ENCODE results near the gene UNC80. TPM values are rescaled to one million over a fixed set of nuclear protein-coding genes. Genes with fewer than 3 reads are reported as not detected.

Gene UNC80
- total RNA-seq, 4 donors from 2014 or later: 0.04 to 0.80 (median 0.21) TPM; not detected in 1

DNA sequence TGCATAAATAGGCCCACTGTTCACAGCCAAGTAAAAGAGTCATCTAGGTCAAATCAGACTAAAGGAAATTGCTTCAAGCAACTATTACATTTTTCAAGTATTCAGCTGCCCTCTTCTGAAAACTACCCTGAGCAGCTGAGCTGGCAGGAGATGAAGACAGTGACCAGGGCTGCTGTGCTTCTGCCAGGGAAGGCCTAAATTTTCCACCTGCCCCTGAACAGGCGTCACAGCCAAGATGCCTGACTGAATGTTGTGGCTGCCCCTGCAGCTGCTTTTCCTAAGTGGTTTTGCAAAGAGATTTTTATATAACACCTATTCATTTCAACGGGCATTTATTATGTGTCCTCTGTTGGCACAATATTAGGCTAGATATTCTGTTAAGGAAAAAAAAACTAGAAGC is 134.1 kb downstream of the UNC80 start:
- H3K36me3 ChIP-seq: no peaks in the 10 kb centered on the region
- no peaks in the 10 kb centered on the region for H3K9me3 ChIP-seq
- H3K4me1 ChIP-seq: no peaks in the 10 kb centered on the region
- H3K27me3 ChIP-seq: no peaks in the 10 kb centered on the region
- H3K4me3 ChIP-seq: no peak overlapping the region
- H3K27ac ChIP-seq: no peak overlapping the region
- TF ChIP-seq POLR2AphosphoS5 (IDR thresholded peaks at IDR 0.05) (no peak), EP300 (IDR thresholded peaks at IDR 0.05) (no peak), POLR2A (IDR thresholded peaks at IDR 0.05) (no peak)
- TF ChIP-seq, protein P1, sequence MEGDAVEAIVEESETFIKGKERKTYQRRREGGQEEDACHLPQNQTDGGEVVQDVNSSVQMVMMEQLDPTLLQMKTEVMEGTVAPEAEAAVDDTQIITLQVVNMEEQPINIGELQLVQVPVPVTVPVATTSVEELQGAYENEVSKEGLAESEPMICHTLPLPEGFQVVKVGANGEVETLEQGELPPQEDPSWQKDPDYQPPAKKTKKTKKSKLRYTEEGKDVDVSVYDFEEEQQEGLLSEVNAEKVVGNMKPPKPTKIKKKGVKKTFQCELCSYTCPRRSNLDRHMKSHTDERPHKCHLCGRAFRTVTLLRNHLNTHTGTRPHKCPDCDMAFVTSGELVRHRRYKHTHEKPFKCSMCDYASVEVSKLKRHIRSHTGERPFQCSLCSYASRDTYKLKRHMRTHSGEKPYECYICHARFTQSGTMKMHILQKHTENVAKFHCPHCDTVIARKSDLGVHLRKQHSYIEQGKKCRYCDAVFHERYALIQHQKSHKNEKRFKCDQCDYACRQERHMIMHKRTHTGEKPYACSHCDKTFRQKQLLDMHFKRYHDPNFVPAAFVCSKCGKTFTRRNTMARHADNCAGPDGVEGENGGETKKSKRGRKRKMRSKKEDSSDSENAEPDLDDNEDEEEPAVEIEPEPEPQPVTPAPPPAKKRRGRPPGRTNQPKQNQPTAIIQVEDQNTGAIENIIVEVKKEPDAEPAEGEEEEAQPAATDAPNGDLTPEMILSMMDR (IDR thresholded peaks at IDR 0.05): no peak
- no peak for DNase-seq (ENCODE audit: low spot score in 2 of 2)
- 83% methylated on average over 2 of the region's 2 CpGs for WGBS

DNA sequence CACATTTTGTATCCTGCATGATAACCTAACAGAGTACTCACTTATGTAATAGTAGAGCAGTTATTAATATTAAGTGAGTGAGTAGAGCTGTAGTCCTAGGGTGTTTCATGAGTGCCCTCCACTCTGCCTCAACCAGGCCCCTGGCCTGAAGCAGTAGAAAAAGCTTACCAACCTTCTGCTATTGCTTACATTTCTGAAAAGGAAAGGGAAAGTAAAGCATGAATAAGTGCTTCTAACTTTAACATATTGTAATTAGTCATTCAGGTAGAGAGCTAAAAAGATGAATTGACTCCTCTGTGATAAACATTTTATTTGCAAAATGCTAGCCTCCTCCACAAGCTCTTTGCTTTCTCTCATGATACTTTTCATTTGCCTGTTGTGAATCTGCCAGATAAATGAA is 136.1 kb downstream of the UNC80 start:
- Histone ChIP-seq H3K4me1 (no peaks in the 10 kb centered on the region), H3K36me3 (no peaks in the 10 kb centered on the region), H3K27ac (no peak overlapping the region), H3K4me3 (no peak overlapping the region), H3K9me3 (no peaks in the 10 kb centered on the region), H3K27me3 (no peaks in the 10 kb centered on the region)
- TF ChIP-seq POLR2A (IDR thresholded peaks at IDR 0.05): no peak
- TF ChIP-seq EP300 (IDR thresholded peaks at IDR 0.05): no peak
- TF ChIP-seq, protein P1 (IDR thresholded peaks at IDR 0.05): no peak
- TF ChIP-seq POLR2AphosphoS5 (IDR thresholded peaks at IDR 0.05): no peak
- no peak for DNase-seq (ENCODE audit: low spot score in 2 of 2)

DNA sequence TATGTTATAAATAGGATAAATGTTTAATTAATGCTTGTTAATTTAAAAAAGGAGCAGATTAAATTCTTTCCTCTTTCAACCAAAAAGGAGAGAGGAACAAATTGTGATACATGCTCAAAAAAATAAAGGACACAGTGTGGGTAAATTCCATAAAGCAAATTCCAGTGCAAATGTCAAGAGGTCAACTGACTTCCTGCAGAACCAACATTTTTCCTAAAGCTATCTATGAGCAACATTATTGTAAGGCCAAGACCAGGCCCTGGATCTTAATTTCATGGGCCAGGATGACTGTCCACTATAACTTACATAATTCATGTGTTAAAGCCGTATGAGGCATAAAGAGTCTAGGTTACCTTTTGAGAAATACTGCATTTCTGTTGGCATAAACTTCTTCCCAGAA is 136.9 kb downstream of the UNC80 start:
- Histone ChIP-seq H3K27me3 (no peaks in the 10 kb centered on the region), H3K4me1 (no peaks in the 10 kb centered on the region), H3K36me3 (no peaks in the 10 kb centered on the region), H3K9me3 (no peaks in the 10 kb centered on the region), H3K4me3 (no peak overlapping the region), H3K27ac (no peak overlapping the region)
- DNase-seq (ENCODE audit: low spot score in 2 of 2): no peak
- TF ChIP-seq POLR2AphosphoS5 (IDR thresholded peaks at IDR 0.05) (no peak), EP300 (IDR thresholded peaks at IDR 0.05) (no peak), POLR2A (IDR thresholded peaks at IDR 0.05) (no peak)
- TF ChIP-seq, protein P1 (IDR thresholded peaks at IDR 0.05): no peak
- WGBS: 90% methylated on average over 1 of the region's 1 CpG

DNA sequence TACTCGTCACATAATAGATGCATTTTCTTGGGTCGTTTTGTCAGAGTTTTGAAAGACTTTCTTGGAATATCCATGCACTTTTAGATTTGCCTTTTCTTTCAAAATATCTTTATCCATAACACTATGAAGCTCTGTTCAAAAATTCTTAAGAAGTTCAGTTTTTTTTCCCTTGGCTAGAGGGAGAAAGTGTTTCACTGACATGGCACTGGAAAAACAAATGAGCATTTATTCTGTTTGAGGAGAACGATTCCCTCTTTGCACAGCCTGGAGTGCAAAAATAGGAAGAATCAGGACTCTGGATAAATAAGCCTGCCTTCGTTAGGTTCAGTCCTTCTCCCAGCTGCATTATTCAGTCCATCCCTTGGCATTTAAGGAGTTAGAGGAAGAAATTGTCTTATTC is 139.9 kb downstream of the UNC80 start:
- DNase-seq (ENCODE audit: low spot score in 2 of 2): no peak
- H3K4me3 ChIP-seq: no peak overlapping the region
- H3K27ac ChIP-seq: no peak overlapping the region
- H3K9me3 ChIP-seq: no peaks in the 10 kb centered on the region
- H3K36me3 ChIP-seq: no peaks in the 10 kb centered on the region
- TF ChIP-seq POLR2AphosphoS5 (IDR thresholded peaks at IDR 0.05): no peak
- no peak for TF ChIP-seq POLR2A (IDR thresholded peaks at IDR 0.05)
- TF ChIP-seq, protein P1 (IDR thresholded peaks at IDR 0.05): no peak
- no peak for TF ChIP-seq EP300 (IDR thresholded peaks at IDR 0.05)
- no peaks in the 10 kb centered on the region for H3K27me3 ChIP-seq
- no peaks in the 10 kb centered on the region for H3K4me1 ChIP-seq
- WGBS: 69% methylated on average over 4 of the region's 4 CpGs

DNA sequence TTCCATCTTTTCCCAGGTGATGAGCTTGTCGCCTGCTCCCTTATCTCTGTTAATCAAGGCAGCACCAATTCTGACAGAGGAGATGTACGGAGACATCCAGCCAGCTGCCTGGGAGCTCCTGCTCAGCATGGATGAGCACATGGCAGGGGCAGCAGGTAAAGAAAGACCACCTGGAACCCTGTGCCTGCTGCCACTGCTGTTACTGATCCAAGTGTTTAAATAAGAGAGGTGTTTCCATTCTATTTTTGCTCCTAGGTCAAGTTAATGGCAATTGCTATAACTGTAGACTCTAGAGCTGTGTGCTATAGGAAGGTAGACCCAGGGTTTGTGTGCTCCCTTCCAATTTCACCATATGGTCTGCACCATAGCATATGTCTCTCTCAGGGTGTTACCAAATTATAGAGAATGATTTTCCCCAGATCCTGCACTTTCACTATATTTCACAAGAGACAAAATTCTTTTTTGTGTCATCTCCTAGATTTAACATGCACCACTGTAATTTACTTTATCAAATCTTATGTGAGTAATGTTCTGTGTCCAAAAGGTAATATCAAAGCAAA is 142.2 kb downstream of the UNC80 start:
- H3K4me1 ChIP-seq: no peaks in the 10 kb centered on the region
- H3K9me3 ChIP-seq: no peaks in the 10 kb centered on the region
- no peak overlapping the region for H3K4me3 ChIP-seq
- H3K36me3 ChIP-seq: no peaks in the 10 kb centered on the region
- TF ChIP-seq POLR2AphosphoS5 (IDR thresholded peaks at IDR 0.05): no peak
- DNase-seq (ENCODE audit: low spot score in 2 of 2): no peak
- 63% methylated on average over 2 of the region's 2 CpGs for WGBS
- no peaks in the 10 kb centered on the region for H3K27me3 ChIP-seq
- H3K27ac ChIP-seq: no peak overlapping the region
